HCT116 (cell line): ENCODE results near the gene RAD23A. TPM values are rescaled to one million over a fixed set of nuclear protein-coding genes. Genes with fewer than 3 reads are reported as not detected.

Experiments
- ATAC-seq: fragments of 200-7000 bp; cut with Tn5 transposase; 2 replicates; pipeline ENCODE4 v1.9.1; 2020; ENCODE audit warnings: mild to moderate bottlenecking, moderate library complexity
- BruUV-seq: library from RNA; stranded (reverse); fragments of 400-500 nt; replicated peaks from 2 replicates; lab custom pipeline; 2021; lab: Mats Ljungman, UMichigan
- CTCF ChIA-PET: fragments of 300-600 bp; sonication (Branson Sonifier 250); formaldehyde crosslinking; loops from one replicate; lab custom pipeline; 2021; ENCODE audit warnings: antibody characterized with exemption; lab: Charles Lee
- POLR2A ChIA-PET: fragments of 300-600, 350-600 bp; sonication (Branson Sonifier 250); formaldehyde crosslinking; loops from one replicate; lab custom pipeline; 2021; ENCODE audit warnings: antibody characterized with exemption; lab: Charles Lee
- RAD21 ChIA-PET, 2 experiments: fragments of 300-600 bp; sonication (Branson Sonifier 250); formaldehyde crosslinking; loops; one replicate each; lab custom pipeline; 2023; ENCODE audit warnings: low total read pairs in 2 of 2; ENCODE audit not compliant: uncharacterized antibody in 2 of 2, unreplicated experiment in 2 of 2, low non-redundant PET in 1 of 2; lab: Charles Lee
- DNase-seq: peaks from one replicate; pipeline ENCODE4 v3.0.0-alpha.2; 2010; ENCODE audit warnings: low read depth, low spot score
- H2AFZ ChIP-seq: fragments of 200-600 bp; shearing (Covaris generic), sonication (generic); 2 replicates; pipeline ENCODE4 v1.6.1; 2017; ENCODE audit warnings: low read depth, mixed run types, mixed read lengths, antibody characterized with exemption, low read length; ENCODE audit not compliant: poor library complexity, severe bottlenecking
- H3K27ac ChIP-seq: 2 replicates; pipeline ENCODE4 v1.5.1; 2012; ENCODE audit warnings: low read depth, low read length
- H3K27me3 ChIP-seq: fragments of 200-600 bp; sonication (generic); 2 replicates; pipeline ENCODE4 v1.6.1; 2016; ENCODE audit warnings: mixed run types, low read length, mixed read lengths; ENCODE audit not compliant: insufficient read depth
- H3K36me3 ChIP-seq, 2 experiments: fragments of 200-500 bp in 1 of 2; fragments of 200-600 bp in 1 of 2; sonication (Bioruptor generic) in 1 of 2; sonication (generic) in 1 of 2; 2 replicates each; pipeline versions ENCODE4 v1.5.1 to v1.6.1; 2014 to 2016; ENCODE audit warnings: low read length in 2 of 2, inconsistent platforms in 1 of 2, mixed read lengths in 1 of 2, mixed run types in 1 of 2; ENCODE audit not compliant: insufficient read depth in 2 of 2, control insufficient read depth in 1 of 2
- H3K4me1 ChIP-seq, 2 experiments: fragments of 200-600 bp in 1 of 2; sonication (generic) in 1 of 2; 2 replicates each; pipeline versions ENCODE4 v1.5.1 to v1.6.1; 2012 to 2017; ENCODE audit warnings: low read length in 2 of 2, inconsistent platforms in 1 of 2, mild to moderate bottlenecking in 1 of 2, mixed read lengths in 1 of 2, mixed run types in 1 of 2, moderate library complexity in 1 of 2; ENCODE audit not compliant: insufficient read depth in 2 of 2, control insufficient read depth in 1 of 2
- H3K4me2 ChIP-seq: fragments of 200-600 bp; sonication (generic); 2 replicates; pipeline ENCODE4 v1.6.1; 2017; ENCODE audit warnings: mixed run types, low read length, mixed read lengths
- H3K4me3 ChIP-seq, 2 experiments: fragments of 200-600 bp in 1 of 2; sonication (generic) in 1 of 2; replicated peaks in 1 of 2; 2 replicates each; pipeline ENCODE4 v1.5.1; 2011 to 2016; ENCODE audit warnings: low read length in 2 of 2, control low read depth in 1 of 2, low read depth in 1 of 2, mild to moderate bottlenecking in 1 of 2, mixed read lengths in 1 of 2, mixed run types in 1 of 2
- H3K79me2 ChIP-seq: fragments of 200-600 bp; sonication (generic); 2 replicates; pipeline ENCODE4 v1.6.1; 2017; ENCODE audit warnings: mild to moderate bottlenecking, mixed run types, low read length, moderate library complexity, mixed read lengths; ENCODE audit not compliant: insufficient read depth
- H3K9ac ChIP-seq: fragments of 200-600 bp; sonication (generic); 2 replicates; pipeline ENCODE4 v1.6.1; 2016; ENCODE audit warnings: low read length, mixed read lengths
- H3K9me2 ChIP-seq: fragments of 200-600 bp; sonication (generic), shearing (Covaris generic); 2 replicates; pipeline ENCODE4 v1.6.1; 2017; ENCODE audit warnings: mixed run types, mild to moderate bottlenecking, moderate library complexity; ENCODE audit not compliant: insufficient read depth
- H3K9me3 ChIP-seq, 2 experiments: fragments of 200-500 bp in 1 of 2; fragments of 200-600 bp in 1 of 2; sonication (Bioruptor generic) in 1 of 2; sonication (generic) in 1 of 2; 2 replicates each; pipeline ENCODE4 v1.6.1; 2014 to 2017; ENCODE audit warnings: low read length in 2 of 2, mixed read lengths in 2 of 2, inconsistent platforms in 1 of 2, low read depth in 1 of 2, mild to moderate bottlenecking in 1 of 2, mixed run types in 1 of 2, moderate library complexity in 1 of 2; ENCODE audit not compliant: control insufficient read depth in 1 of 2, insufficient read depth in 1 of 2
- H4K20me1 ChIP-seq: fragments of 200-600 bp; sonication (generic), shearing (Covaris generic); 2 replicates; pipeline ENCODE4 v1.6.1; 2017; ENCODE audit warnings: mixed run types, mild to moderate bottlenecking, moderate library complexity; ENCODE audit not compliant: insufficient read depth
- CEBPB ChIP-seq: IDR thresholded peaks from 2 replicates; pipeline ENCODE4 v1.6.1; 2012; ENCODE audit warnings: low read depth
- CTCF ChIP-seq, 3 experiments: fragments of 200-600 bp in 1 of 3; sonication (generic) in 1 of 3; IDR thresholded peaks in 2 of 3; conservative IDR thresholded peaks in 1 of 3; 2 replicates each; pipeline ENCODE4 v1.5.1; 2012 to 2017; ENCODE audit warnings: low read depth in 2 of 3, low read length in 2 of 3, antibody characterized with exemption in 1 of 3, borderline replicate concordance in 1 of 3, control low read depth in 1 of 3, mild to moderate bottlenecking in 1 of 3, mixed read lengths in 1 of 3, mixed run types in 1 of 3, moderate library complexity in 1 of 3; ENCODE audit not compliant: insufficient read depth in 1 of 3
- EGR1 ChIP-seq: IDR thresholded peaks from 2 replicates; pipeline ENCODE4 v1.6.1; 2012; ENCODE audit warnings: low read depth
- ELF1 ChIP-seq: IDR thresholded peaks from 2 replicates; pipeline ENCODE4 v1.6.1; 2012; ENCODE audit warnings: low read depth, borderline replicate concordance
- EZH2 ChIP-seq: fragments of 200-600 bp; sonication (generic); IDR thresholded peaks from 2 replicates; pipeline ENCODE4 v1.6.1; 2017; ENCODE audit warnings: antibody characterized with exemption, mixed run types
- EZH2phosphoT487 ChIP-seq: fragments of 200-600 bp; IDR thresholded peaks from 2 replicates; pipeline ENCODE4 v1.6.1; 2018; ENCODE audit warnings: antibody characterized with exemption, borderline replicate concordance
- FOSL1 ChIP-seq: IDR thresholded peaks from 2 replicates; pipeline ENCODE4 v1.6.1; 2012; ENCODE audit warnings: low read depth
- JUND ChIP-seq: IDR thresholded peaks from 2 replicates; pipeline ENCODE4 v1.6.1; 2012
- POLR2A ChIP-seq: IDR thresholded peaks from 2 replicates; pipeline ENCODE4 v1.7.0; 2011; ENCODE audit warnings: borderline replicate concordance; ENCODE audit not compliant: insufficient read depth, insufficient read length; ENCODE audit errors: extremely low read depth
- POLR2AphosphoS5 ChIP-seq: IDR thresholded peaks from 2 replicates; pipeline ENCODE4 v1.6.1; 2011; ENCODE audit warnings: mild to moderate bottlenecking, low read depth, low read length, moderate library complexity
- RAD21 ChIP-seq: IDR thresholded peaks from 2 replicates; pipeline ENCODE4 v1.6.1; 2012; ENCODE audit warnings: low read depth, mild to moderate bottlenecking
- SIN3A ChIP-seq: IDR thresholded peaks from 2 replicates; pipeline ENCODE4 v1.6.1; 2012; ENCODE audit warnings: low read depth
- SRF ChIP-seq: IDR thresholded peaks from 2 replicates; pipeline ENCODE4 v1.6.1; 2012; ENCODE audit warnings: low read depth
- TCF7L2 ChIP-seq: IDR thresholded peaks from 2 replicates; pipeline ENCODE4 v1.7.0; 2011; ENCODE audit warnings: borderline replicate concordance, inconsistent platforms; ENCODE audit not compliant: insufficient read depth, insufficient read length; ENCODE audit errors: extremely low read depth
- ZFX ChIP-seq: fragments of 450-650 bp; IDR thresholded peaks from 2 replicates; pipeline ENCODE4 v1.6.1; 2017
- ZNF274 ChIP-seq: fragments of 200-500 bp; sonication (Bioruptor generic); IDR thresholded peaks from 2 replicates; pipeline ENCODE4 v1.6.1; 2014; ENCODE audit warnings: mild to moderate bottlenecking, low read depth, low read length, inconsistent platforms
- intact Hi-C: fragments of 100-400 bp; cut with micrococcal nuclease; formaldehyde crosslinking; loops from 2 replicates; pipeline ENCODE4 v1.10.0; 2022
- total RNA-seq: library from RNA; stranded (reverse); gene quantifications from one replicate; pipeline ENCODE4 v1.2.1, GENCODE V29; 2021; ENCODE audit not compliant: unreplicated experiment
- TF ChIP-seq, protein P1 (sequence below): IDR thresholded peaks from 2 replicates; pipeline ENCODE4 v1.6.1; 2011; ENCODE audit warnings: mild to moderate bottlenecking, low read length, moderate library complexity; ENCODE audit not compliant: insufficient replicate concordance; ENCODE audit errors: extremely low read depth
- TF ChIP-seq, protein P2 (sequence below): IDR thresholded peaks from 2 replicates; pipeline ENCODE4 v1.6.1; 2012
- TF ChIP-seq, protein P3 (sequence below): IDR thresholded peaks from 2 replicates; pipeline ENCODE4 v1.6.1; 2012
- TF ChIP-seq, protein P4 (sequence below): IDR thresholded peaks from 2 replicates; pipeline ENCODE4 v1.6.1; 2012; ENCODE audit warnings: low read depth

Gene RAD23A
- total RNA-seq, 1 experiment from 2014 or later = 163 TPM

DNA sequence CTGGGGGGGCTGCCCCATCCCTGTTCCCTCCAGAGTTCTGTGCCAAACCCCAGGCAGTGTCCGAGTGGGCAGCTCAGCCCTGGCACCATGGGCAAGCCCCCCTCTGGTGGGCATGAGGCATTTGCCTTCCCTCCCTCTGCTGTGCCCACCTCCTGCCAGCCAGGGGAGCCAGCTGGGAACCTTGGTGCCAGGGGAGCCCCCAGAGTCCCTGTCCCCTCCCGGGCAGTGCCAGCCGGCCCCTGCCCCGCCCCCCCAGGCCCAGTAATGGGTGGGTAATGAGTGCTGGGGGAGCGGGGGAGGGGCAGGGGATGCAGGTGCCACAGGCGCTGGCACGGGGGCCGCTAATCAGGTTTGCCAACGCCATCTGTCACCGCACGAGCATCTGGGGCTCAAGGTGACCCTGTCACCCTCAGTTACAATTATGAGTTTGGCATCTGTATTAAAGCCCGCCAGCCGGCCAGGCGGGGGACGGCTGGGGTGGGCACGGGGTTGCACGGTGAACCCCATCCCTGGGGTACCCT, 29.6 kb downstream of the RAD23A start:
- H3K9ac ChIP-seq = no peak overlapping the region
- H4K20me1 ChIP-seq = no peaks in the 10 kb centered on the region
- no peaks in the 10 kb centered on the region for H3K27me3 ChIP-seq
- no peak overlapping the region for H3K27ac ChIP-seq
- ChIA-PET CTCF (interaction anchor here (1.4 to 8.0 kb wide), 4 partner anchors 10 to 119 kb away, joined by 8 to 94 read pairs (median 48); no protein-coding TSS in a partner anchor), POLR2A (no interaction called here), RAD21 (no interaction called here)
- no peaks in the 10 kb centered on the region for H3K9me2 ChIP-seq
- BruUV-seq = no TSS peak
- ATAC-seq = no peak
- intact Hi-C loops = loop anchor here (5.0 to 10.0 kb wide), 2 partner anchors 362 to 620 kb away; no protein-coding TSS in a partner anchor
- H2AFZ ChIP-seq = no peak overlapping the region
- no peaks in the 10 kb centered on the region for H3K9me3 ChIP-seq
- DNase-seq = no peak
- no peak overlapping the region for H3K4me3 ChIP-seq
- H3K4me1 ChIP-seq = peaks cover 0 to 13% of the 10 kb centered on the region in 2 experiments; a peak in 1 of 4 replicates
- TF ChIP-seq, protein P1, sequence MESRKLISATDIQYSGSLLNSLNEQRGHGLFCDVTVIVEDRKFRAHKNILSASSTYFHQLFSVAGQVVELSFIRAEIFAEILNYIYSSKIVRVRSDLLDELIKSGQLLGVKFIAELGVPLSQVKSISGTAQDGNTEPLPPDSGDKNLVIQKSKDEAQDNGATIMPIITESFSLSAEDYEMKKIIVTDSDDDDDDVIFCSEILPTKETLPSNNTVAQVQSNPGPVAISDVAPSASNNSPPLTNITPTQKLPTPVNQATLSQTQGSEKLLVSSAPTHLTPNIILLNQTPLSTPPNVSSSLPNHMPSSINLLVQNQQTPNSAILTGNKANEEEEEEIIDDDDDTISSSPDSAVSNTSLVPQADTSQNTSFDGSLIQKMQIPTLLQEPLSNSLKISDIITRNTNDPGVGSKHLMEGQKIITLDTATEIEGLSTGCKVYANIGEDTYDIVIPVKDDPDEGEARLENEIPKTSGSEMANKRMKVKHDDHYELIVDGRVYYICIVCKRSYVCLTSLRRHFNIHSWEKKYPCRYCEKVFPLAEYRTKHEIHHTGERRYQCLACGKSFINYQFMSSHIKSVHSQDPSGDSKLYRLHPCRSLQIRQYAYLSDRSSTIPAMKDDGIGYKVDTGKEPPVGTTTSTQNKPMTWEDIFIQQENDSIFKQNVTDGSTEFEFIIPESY = no peak
- TF ChIP-seq TCF7L2 (no peak), ELF1 (no peak), POLR2A (no peak), FOSL1 (no peak), ZNF274 (no peak), POLR2AphosphoS5 (no peak), ZFX (no peak), SRF (no peak), RAD21 (no peak), EZH2 (no peak), JUND (no peak), CTCF (IDR thresholded peaks at IDR 0.05 in 2 of 3, conservative IDR thresholded peaks at IDR 0.05 in 1 of 3; ENCODE audit: borderline replicate concordance in 1 of 3, insufficient read depth in 1 of 3, low read depth in 2 of 3, low read length in 2 of 3) (no peak), EGR1 (no peak), CEBPB (no peak), EZH2phosphoT487 (no peak), SIN3A (no peak)
- TF ChIP-seq, protein P2, sequence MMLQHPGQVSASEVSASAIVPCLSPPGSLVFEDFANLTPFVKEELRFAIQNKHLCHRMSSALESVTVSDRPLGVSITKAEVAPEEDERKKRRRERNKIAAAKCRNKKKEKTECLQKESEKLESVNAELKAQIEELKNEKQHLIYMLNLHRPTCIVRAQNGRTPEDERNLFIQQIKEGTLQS = no peak
- TF ChIP-seq, protein P3, sequence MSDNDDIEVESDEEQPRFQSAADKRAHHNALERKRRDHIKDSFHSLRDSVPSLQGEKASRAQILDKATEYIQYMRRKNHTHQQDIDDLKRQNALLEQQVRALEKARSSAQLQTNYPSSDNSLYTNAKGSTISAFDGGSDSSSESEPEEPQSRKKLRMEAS = no peak
- TF ChIP-seq, protein P4, sequence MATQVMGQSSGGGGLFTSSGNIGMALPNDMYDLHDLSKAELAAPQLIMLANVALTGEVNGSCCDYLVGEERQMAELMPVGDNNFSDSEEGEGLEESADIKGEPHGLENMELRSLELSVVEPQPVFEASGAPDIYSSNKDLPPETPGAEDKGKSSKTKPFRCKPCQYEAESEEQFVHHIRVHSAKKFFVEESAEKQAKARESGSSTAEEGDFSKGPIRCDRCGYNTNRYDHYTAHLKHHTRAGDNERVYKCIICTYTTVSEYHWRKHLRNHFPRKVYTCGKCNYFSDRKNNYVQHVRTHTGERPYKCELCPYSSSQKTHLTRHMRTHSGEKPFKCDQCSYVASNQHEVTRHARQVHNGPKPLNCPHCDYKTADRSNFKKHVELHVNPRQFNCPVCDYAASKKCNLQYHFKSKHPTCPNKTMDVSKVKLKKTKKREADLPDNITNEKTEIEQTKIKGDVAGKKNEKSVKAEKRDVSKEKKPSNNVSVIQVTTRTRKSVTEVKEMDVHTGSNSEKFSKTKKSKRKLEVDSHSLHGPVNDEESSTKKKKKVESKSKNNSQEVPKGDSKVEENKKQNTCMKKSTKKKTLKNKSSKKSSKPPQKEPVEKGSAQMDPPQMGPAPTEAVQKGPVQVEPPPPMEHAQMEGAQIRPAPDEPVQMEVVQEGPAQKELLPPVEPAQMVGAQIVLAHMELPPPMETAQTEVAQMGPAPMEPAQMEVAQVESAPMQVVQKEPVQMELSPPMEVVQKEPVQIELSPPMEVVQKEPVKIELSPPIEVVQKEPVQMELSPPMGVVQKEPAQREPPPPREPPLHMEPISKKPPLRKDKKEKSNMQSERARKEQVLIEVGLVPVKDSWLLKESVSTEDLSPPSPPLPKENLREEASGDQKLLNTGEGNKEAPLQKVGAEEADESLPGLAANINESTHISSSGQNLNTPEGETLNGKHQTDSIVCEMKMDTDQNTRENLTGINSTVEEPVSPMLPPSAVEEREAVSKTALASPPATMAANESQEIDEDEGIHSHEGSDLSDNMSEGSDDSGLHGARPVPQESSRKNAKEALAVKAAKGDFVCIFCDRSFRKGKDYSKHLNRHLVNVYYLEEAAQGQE = no peak
- H3K4me2 ChIP-seq = no peak overlapping the region
- H3K36me3 ChIP-seq = no peaks in the 10 kb centered on the region
- no peaks in the 10 kb centered on the region for H3K79me2 ChIP-seq
